ENCODE results near the gene E2F4. TPM values are rescaled to one million over a fixed set of nuclear protein-coding genes. Genes with fewer than 3 reads are reported as not detected.

E2F4 gene
- total RNA-seq, 1 donor from 2014 or later, result 43.4 TPM

DNA sequence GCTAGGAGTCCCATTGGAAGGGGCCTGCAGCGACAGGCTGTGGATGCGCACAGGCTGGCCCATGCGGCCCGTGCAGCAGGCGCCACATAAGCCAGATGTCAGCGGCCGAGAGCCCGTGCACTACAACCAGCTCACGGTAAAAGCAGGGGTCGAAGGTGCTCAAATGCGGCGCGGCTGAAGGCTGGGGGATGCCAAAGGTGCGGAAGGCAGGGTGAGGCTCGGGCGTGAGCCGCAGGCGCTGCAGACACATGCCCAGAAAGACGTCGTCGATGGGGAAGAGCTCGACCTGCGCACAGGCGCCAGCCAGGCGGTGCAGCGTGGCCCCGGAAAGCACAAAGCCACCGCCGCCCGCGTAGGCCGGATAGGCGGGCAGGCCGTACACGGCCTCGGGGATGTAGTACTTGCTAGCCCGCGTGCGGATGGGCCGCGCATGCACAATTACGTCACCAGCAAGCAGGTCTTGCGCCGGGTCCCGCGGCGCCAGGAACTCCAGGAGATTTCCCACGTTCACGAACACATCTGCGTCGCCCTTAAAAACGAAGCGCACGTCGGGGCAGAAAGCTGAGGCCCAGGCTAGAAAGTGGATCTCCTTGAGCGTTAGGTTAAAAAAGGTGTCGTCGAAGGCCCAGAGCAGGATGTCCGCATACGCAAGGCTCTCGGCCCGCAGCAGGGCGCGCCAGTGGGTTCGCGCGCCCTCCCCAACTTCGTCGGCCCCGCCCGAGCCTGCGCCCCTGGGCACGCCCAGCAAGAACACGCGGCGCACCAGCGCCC lies 42.5 kb upstream of the E2F4 start:
- Mint-ChIP-seq H3K4me3 (ENCODE audit: unreplicated experiment) (peak overlapping the region; percentile 63), H3K36me3 (ENCODE audit: unreplicated experiment) (peaks cover 21% of the 10 kb centered on the region), H3K27ac (ENCODE audit: unreplicated experiment) (no peak overlapping the region), H3K4me1 (ENCODE audit: unreplicated experiment) (peaks cover 10% of the 10 kb centered on the region), H3K9me3 (ENCODE audit: unreplicated experiment) (no peaks in the 10 kb centered on the region), H3K27me3 (ENCODE audit: unreplicated experiment) (no peaks in the 10 kb centered on the region)
- TF ChIP-seq, protein P1, sequence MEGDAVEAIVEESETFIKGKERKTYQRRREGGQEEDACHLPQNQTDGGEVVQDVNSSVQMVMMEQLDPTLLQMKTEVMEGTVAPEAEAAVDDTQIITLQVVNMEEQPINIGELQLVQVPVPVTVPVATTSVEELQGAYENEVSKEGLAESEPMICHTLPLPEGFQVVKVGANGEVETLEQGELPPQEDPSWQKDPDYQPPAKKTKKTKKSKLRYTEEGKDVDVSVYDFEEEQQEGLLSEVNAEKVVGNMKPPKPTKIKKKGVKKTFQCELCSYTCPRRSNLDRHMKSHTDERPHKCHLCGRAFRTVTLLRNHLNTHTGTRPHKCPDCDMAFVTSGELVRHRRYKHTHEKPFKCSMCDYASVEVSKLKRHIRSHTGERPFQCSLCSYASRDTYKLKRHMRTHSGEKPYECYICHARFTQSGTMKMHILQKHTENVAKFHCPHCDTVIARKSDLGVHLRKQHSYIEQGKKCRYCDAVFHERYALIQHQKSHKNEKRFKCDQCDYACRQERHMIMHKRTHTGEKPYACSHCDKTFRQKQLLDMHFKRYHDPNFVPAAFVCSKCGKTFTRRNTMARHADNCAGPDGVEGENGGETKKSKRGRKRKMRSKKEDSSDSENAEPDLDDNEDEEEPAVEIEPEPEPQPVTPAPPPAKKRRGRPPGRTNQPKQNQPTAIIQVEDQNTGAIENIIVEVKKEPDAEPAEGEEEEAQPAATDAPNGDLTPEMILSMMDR (IDR thresholded peaks at IDR 0.05), result no peak
- DNase-seq (ENCODE audit: extremely low spot score, unreplicated experiment), result no peak

DNA sequence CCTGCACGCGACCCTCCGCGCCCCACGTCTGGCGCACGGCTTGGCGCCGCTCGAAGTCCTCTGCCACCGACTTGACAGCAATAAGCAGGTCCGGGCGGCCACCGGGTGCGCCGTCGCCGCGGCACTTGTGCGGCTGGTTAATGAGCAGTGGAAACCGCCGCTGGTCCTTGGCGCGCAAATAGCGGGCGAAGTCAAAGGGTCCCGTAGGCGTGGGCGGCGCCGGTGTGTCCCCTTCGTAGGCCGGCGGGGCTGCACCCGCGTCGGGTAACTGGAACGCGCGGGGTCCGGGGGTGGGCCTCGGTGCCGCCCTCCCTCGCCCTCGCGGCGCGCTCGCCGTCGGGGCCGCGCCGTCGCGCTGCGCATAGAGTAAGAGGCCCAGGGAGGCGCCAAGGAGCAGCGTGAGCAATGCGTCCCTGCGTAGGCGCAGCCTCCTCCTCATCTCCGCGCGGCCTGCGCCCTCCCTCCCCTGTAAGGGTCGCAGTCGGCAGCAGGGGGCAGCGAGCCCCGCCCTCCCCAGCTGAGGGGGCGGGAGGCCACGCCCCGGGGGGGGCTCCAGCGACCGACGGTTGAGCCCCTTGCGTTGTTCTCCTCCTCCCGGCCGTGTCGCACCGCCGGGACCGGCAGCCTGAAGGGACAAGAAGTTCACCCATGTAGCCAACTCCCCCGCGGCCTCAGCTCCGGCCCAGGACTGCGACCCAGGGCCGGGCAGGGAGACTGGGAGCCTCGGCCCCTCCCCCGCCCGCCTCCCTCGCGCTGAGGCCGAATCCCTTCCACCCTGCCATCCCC lies 41.7 kb upstream of the E2F4 start:
- H3K4me3 Mint-ChIP-seq (ENCODE audit: unreplicated experiment), result peak overlapping the region; percentile 80
- H3K27ac Mint-ChIP-seq (ENCODE audit: unreplicated experiment), result peak overlapping the region; percentile 79
- peaks cover 18% of the 10 kb centered on the region for H3K36me3 Mint-ChIP-seq (ENCODE audit: unreplicated experiment)
- DNase-seq (ENCODE audit: extremely low spot score, unreplicated experiment), result no peak
- TF ChIP-seq, protein P1 (IDR thresholded peaks at IDR 0.05), result peak; percentile 31
- no peaks in the 10 kb centered on the region for H3K9me3 Mint-ChIP-seq (ENCODE audit: unreplicated experiment)
- H3K4me1 Mint-ChIP-seq (ENCODE audit: unreplicated experiment), result peaks cover 13% of the 10 kb centered on the region
- peaks cover 1% of the 10 kb centered on the region for H3K27me3 Mint-ChIP-seq (ENCODE audit: unreplicated experiment)

DNA sequence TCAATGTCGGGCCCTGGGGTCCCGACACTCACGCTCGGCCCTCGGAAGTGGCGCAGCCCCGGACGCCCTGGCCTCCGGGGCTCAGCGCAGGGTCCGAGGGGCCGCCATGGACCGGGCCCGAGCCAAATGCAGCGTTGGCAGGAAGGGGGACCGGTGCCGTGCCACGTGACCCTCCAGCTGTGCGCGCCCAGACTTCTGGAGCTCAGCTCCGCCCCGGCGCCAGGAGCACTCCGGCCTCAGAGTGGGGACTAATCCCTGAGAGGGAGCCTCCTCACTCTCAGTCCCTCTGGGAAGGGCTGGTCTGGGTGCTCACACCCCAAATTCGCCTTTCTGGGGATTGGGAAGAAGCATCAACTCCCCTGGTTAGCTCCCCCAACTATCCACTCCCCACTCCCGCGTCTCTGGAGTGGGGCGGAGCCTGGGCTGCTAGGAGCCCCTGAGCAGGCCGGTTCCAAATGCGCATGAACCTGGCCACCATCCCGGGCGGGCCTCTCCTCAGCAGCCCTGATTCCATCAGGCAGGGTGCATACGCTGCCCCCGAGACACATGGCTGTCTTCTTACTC lies 41.0 kb upstream of the E2F4 start, which contains the start of gene B3GNT9:
B3GNT9 (minus strand) TSS at position 166 of the 564 bp plus-strand sequence. CDS start 513 bp downstream, outside the sequence.
- peak within 1 kb of the TSS; percentile 80 for H3K4me3 Mint-ChIP-seq (ENCODE audit: unreplicated experiment)
- DNase-seq (ENCODE audit: extremely low spot score, unreplicated experiment), result no peak
- peaks cover 4% of the 10 kb centered on the region for H3K27me3 Mint-ChIP-seq (ENCODE audit: unreplicated experiment)
- H3K4me1 Mint-ChIP-seq (ENCODE audit: unreplicated experiment), result peaks cover 13% of the 10 kb centered on the region
- TF ChIP-seq, protein P1 (IDR thresholded peaks at IDR 0.05), result no peak
- H3K9me3 Mint-ChIP-seq (ENCODE audit: unreplicated experiment), result no peaks in the 10 kb centered on the region
- H3K27ac Mint-ChIP-seq (ENCODE audit: unreplicated experiment), result peak within 1 kb of the TSS; percentile 79
- H3K36me3 Mint-ChIP-seq (ENCODE audit: unreplicated experiment), result peaks cover 18% of the 10 kb centered on the region

DNA sequence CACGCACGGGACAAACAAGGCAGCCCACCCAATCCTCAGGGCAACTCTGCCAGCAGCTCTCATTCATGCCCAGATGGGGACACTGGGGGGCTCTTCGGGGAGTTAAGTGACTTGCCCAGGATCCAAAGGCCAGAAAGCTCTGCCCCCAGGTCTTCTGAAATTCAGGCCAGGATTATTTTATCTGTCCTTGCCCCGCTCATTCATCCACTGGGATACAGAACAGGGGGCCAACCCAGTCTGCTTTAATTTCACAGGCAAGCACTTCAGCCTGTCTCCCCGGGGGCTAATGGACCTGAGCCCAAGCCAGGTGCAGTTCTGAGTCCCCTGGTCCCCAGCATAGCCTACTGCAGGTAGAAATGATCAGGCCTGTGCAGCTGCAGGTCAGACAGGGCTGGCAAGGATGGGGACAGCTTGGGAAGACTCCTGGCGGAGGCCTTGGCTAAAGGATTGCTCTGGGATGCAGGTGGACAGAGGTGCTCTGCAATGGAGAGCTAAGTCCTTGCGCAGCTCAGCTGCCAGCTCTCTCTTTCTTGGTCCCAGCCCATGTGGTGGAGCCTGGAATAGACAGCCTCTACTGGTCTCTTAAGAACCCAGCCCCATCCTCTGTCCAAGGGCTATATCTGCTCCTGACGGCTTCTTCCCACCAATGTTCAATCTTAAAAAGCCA lies 40.4 kb upstream of the E2F4 start:
- TF ChIP-seq, protein P1 (IDR thresholded peaks at IDR 0.05), result no peak
- Mint-ChIP-seq H3K36me3 (ENCODE audit: unreplicated experiment) (peaks cover 18% of the 10 kb centered on the region), H3K9me3 (ENCODE audit: unreplicated experiment) (no peaks in the 10 kb centered on the region), H3K27ac (ENCODE audit: unreplicated experiment) (peak overlapping the region; percentile 79), H3K4me3 (ENCODE audit: unreplicated experiment) (peak overlapping the region; percentile 80), H3K4me1 (ENCODE audit: unreplicated experiment) (peaks cover 13% of the 10 kb centered on the region), H3K27me3 (ENCODE audit: unreplicated experiment) (peaks cover 11% of the 10 kb centered on the region)
- DNase-seq (ENCODE audit: extremely low spot score, unreplicated experiment), result no peak

Data from osteocyte (in vitro differentiated cells).